ENCODE results near the gene DCUN1D1.

GRCh38 chr3:182957676-182958266, 22.6 kb downstream of the DCUN1D1 start:
- TF ChIP-seq CTCF (IDR thresholded peaks at IDR 0.05): no peak
- TF ChIP-seq POLR2A (IDR thresholded peaks at IDR 0.05): no peak
- TF ChIP-seq POLR2AphosphoS5 (IDR thresholded peaks at IDR 0.05): no peak
- TF ChIP-seq EP300 (IDR thresholded peaks at IDR 0.05): no peak
